Endothelial cell of umbilical vein (primary cell): ENCODE measurements around the gene TNNT3. TPM values are rescaled to one million over a fixed set of nuclear protein-coding genes. Genes with fewer than 3 reads are reported as not detected.

ENCODE experiments used
- BruUV-seq: library from RNA; stranded (reverse); fragments of 400-500 nt; replicated peaks from 2 replicates; lab custom pipeline; 2021; lab: Mats Ljungman, UMichigan
- CTCF ChIA-PET: fragments of 300-600, 350-600 bp; sonication (Branson Sonifier 250); formaldehyde crosslinking; loops from one replicate; lab custom pipeline; 2021; ENCODE audit warnings: antibody characterized with exemption, inconsistent platforms; lab: Charles Lee
- POLR2A ChIA-PET: fragments of 300-600, 350-600 bp; sonication (Branson Sonifier 250); formaldehyde crosslinking; loops from one replicate; lab custom pipeline; 2021; ENCODE audit warnings: antibody characterized with exemption, inconsistent platforms; lab: Charles Lee
- DNase-seq: peaks from one replicate; pipeline ENCODE4 v3.0.0-alpha.2; 2011; ENCODE audit warnings: low read depth, low spot score
- FAIRE-seq: peaks from 2 replicates; lab custom pipeline; 2011; peaks lifted over from hg19 to GRCh38; lab: Jason Lieb, UNC
- H2AFZ ChIP-seq: 2 replicates; pipeline ENCODE4 v1.6.0; 2012; ENCODE audit warnings: low read depth, low read length, control low read depth, inconsistent platforms
- H3K27ac ChIP-seq: 2 replicates; pipeline ENCODE4 v1.5.1; 2011; ENCODE audit warnings: low read depth, mild to moderate bottlenecking, control low read depth, low read length, moderate library complexity; ENCODE audit not compliant: insufficient read depth
- H3K27me3 ChIP-seq, 2 experiments: 2 replicates each; pipeline versions ENCODE4 v1.6.0 to v1.6.1; 2011; ENCODE audit warnings: low read length in 2 of 2, mixed read lengths in 1 of 2; ENCODE audit not compliant: control insufficient read depth in 2 of 2, insufficient read depth in 2 of 2
- H3K36me3 ChIP-seq, 2 experiments: 2 replicates in 1 of 2; 3 replicates in 1 of 2; pipeline ENCODE4 v1.5.1; 2011; ENCODE audit warnings: low read length in 2 of 2, mild to moderate bottlenecking in 1 of 2, moderate library complexity in 1 of 2; ENCODE audit not compliant: control insufficient read depth in 2 of 2, insufficient read depth in 2 of 2; ENCODE audit errors: extremely low read depth in 1 of 2
- H3K4me1 ChIP-seq: 3 replicates; pipeline ENCODE4 v1.5.1; 2011; ENCODE audit warnings: mild to moderate bottlenecking, low read length; ENCODE audit not compliant: control insufficient read depth, insufficient read depth; ENCODE audit errors: extremely low read depth
- H3K4me2 ChIP-seq: 2 replicates; pipeline ENCODE4 v1.6.1; 2011; ENCODE audit warnings: low read length, control low read depth, mixed read lengths; ENCODE audit not compliant: insufficient read depth
- H3K4me3 ChIP-seq, 3 experiments: fragments of 200-600 bp in 1 of 3; sonication (generic), shearing (Covaris generic) in 1 of 3; replicated peaks in 1 of 3; 2 replicates each; pipeline ENCODE4 v1.5.1; 2011 to 2016; ENCODE audit warnings: control low read depth in 3 of 3, low read length in 3 of 3, mild to moderate bottlenecking in 2 of 3, inconsistent platforms in 1 of 3, low read depth in 1 of 3, moderate library complexity in 1 of 3; ENCODE audit not compliant: insufficient read depth in 1 of 3
- H3K79me2 ChIP-seq: 2 replicates; pipeline ENCODE4 v1.6.0; 2012; ENCODE audit warnings: low read length, inconsistent platforms; ENCODE audit not compliant: control insufficient read depth, insufficient read depth
- H3K9ac ChIP-seq: replicated peaks from 2 replicates; pipeline ENCODE3; 2011; ENCODE audit warnings: low read length, control low read depth; ENCODE audit not compliant: insufficient read depth; ENCODE audit errors: extremely low read depth
- H3K9me1 ChIP-seq: replicated peaks from 3 replicates; pipeline ENCODE4 v1.6.0; 2011; ENCODE audit warnings: mild to moderate bottlenecking, low read length; ENCODE audit not compliant: control insufficient read depth, insufficient read depth; ENCODE audit errors: extremely low read depth
- H3K9me3 ChIP-seq: replicated peaks from 2 replicates; pipeline ENCODE4 v1.5.1; 2012; ENCODE audit warnings: low read length, inconsistent platforms; ENCODE audit not compliant: control insufficient read depth, insufficient read depth
- H4K20me1 ChIP-seq: replicated peaks from 2 replicates; pipeline ENCODE3; 2011; ENCODE audit warnings: mild to moderate bottlenecking, low read length; ENCODE audit not compliant: control insufficient read depth, insufficient read depth; ENCODE audit errors: extremely low read depth
- CTCF ChIP-seq, 2 donors: IDR thresholded peaks; 1 replicate in 1 of 2; 2 replicates in 1 of 2; pipeline ENCODE4 v1.5.1; 2011; ENCODE audit warnings: low read length in 2 of 2, mild to moderate bottlenecking in 2 of 2, moderate library complexity in 2 of 2, control low read depth in 1 of 2, inconsistent platforms in 1 of 2, low read depth in 1 of 2; ENCODE audit not compliant: insufficient read depth in 1 of 2; ENCODE audit errors: extremely low read depth in 1 of 2
- EZH2 ChIP-seq: IDR thresholded peaks from 2 replicates; pipeline ENCODE4 v1.6.1; 2012; ENCODE audit warnings: borderline replicate concordance, low read depth, mild to moderate bottlenecking, moderate library complexity, low read length, inconsistent platforms; ENCODE audit not compliant: severe bottlenecking
- FOS ChIP-seq: IDR thresholded peaks from 2 replicates; pipeline ENCODE4 v1.6.1; 2011; ENCODE audit warnings: mild to moderate bottlenecking, low read length, moderate library complexity, borderline replicate concordance; ENCODE audit not compliant: insufficient read depth
- GATA2 ChIP-seq: IDR thresholded peaks from 2 replicates; pipeline ENCODE4 v1.7.0; 2011; ENCODE audit warnings: low read depth, mild to moderate bottlenecking, moderate library complexity, mixed read lengths, low read length; ENCODE audit not compliant: insufficient read length, insufficient read depth
- JUN ChIP-seq: IDR thresholded peaks from 2 replicates; pipeline ENCODE4 v1.6.1; 2011; ENCODE audit warnings: borderline replicate concordance, low read depth; ENCODE audit not compliant: insufficient read length, insufficient read depth
- MAX ChIP-seq: IDR thresholded peaks from 2 replicates; pipeline ENCODE4 v1.6.1; 2011; ENCODE audit not compliant: insufficient read depth, insufficient read length
- MYC ChIP-seq: IDR thresholded peaks from one replicate; pipeline ENCODE4 v1.6.1; 2011; ENCODE audit warnings: mild to moderate bottlenecking, low read depth, low read length
- POLR2A ChIP-seq: IDR thresholded peaks from 2 replicates; pipeline ENCODE4 v1.6.1; 2012; ENCODE audit warnings: low read depth, mild to moderate bottlenecking, control low read depth, low read length
- POLR2AphosphoS5 ChIP-seq: IDR thresholded peaks from 2 replicates; pipeline ENCODE4 v1.6.1; 2012; ENCODE audit warnings: low read depth, mild to moderate bottlenecking, control low read depth, low read length, moderate library complexity; ENCODE audit not compliant: insufficient read depth
- dilution Hi-C: fragments of 300-500 bp; cut with MboI; formaldehyde crosslinking; loops from one replicate; pipeline ENCODE4 v1.15.0; 2019; ENCODE audit warnings: low sequenced_read_pairs; ENCODE audit not compliant: extremely low pct_ligation_motif_present
- intact Hi-C: fragments of 100-400 bp; cut with micrococcal nuclease; formaldehyde crosslinking; loops from one replicate; pipeline ENCODE4 v1.10.0; 2022
- polyA plus RNA-seq, 4 experiments: library from polyadenylated mRNA; depleted of rRNA in 3 of 4; stranded (reverse) in 3 of 4; unstranded in 1 of 4; fragments of >200 nt; gene quantifications; 2 replicates each; pipeline versions ENCODE4 v1.2.1 to v1.2.3, GENCODE V29; 2011 to 2012; ENCODE audit warnings: missing spikeins in 1 of 4
- total RNA-seq: library from RNA; stranded (reverse); gene quantifications from 2 replicates; pipeline ENCODE4 v1.2.3, GENCODE V29; 2021

Gene TNNT3
- total and polyA plus RNA-seq, 2 donors (not counting 3 experiments of a cell fraction or from before 2014, with no cell fraction given), result not detected

- POLR2A ChIA-PET, result no interaction called here
- CTCF ChIA-PET, result interaction anchor here (0.9 to 4.9 kb wide), 14 partner anchors 10 to 274 kb away, joined by 3 to 53 read pairs (median 4); no protein-coding TSS in a partner anchor
Measured at GRCh38 chr11:1877211-1878136, 42.0 kb upstream of the TNNT3 start.

More at GRCh38 chr11:1877211-1878136, 42.0 kb upstream of the TNNT3 start:
- Histone ChIP-seq H3K4me3 (no peak overlapping the region), H3K9ac (no peak overlapping the region), H3K4me2 (no peak overlapping the region), H3K9me1 (no peaks in the 10 kb centered on the region), H3K27me3 (no peaks in the 10 kb centered on the region), H3K4me1 (no peaks in the 10 kb centered on the region), H3K36me3 (no peaks in the 10 kb centered on the region), H3K9me3 (no peaks in the 10 kb centered on the region), H3K27ac (no peak overlapping the region), H4K20me1 (no peaks in the 10 kb centered on the region), H2AFZ (no peak overlapping the region), H3K79me2 (no peaks in the 10 kb centered on the region)
- BruUV-seq, result no TSS peak
- no peak for DNase-seq
- dilution Hi-C loops, result no loop called here
- FAIRE-seq, result no peak
- TF ChIP-seq JUN, result no peak
- no peak for TF ChIP-seq CTCF (IDR thresholded peaks at IDR 0.05; ENCODE audit: extremely low read depth in 1 of 2, insufficient read depth in 1 of 2, low read depth in 1 of 2, low read length in 2 of 2)
- TF ChIP-seq POLR2AphosphoS5, result no peak
- TF ChIP-seq MAX, result no peak
- no peak for TF ChIP-seq MYC
- TF ChIP-seq FOS, result no peak
- no peak for TF ChIP-seq POLR2A
- TF ChIP-seq EZH2, result no peak
- TF ChIP-seq GATA2, result no peak
- intact Hi-C loops, result no loop called here
